ENCODE data around the gene DDIT4. TPM values are rescaled to one million over a fixed set of nuclear protein-coding genes. Genes with fewer than 3 reads are reported as not detected.
A peak's percentile ranks its signal among the peaks of the same experiment; 100 is the strongest.

The DDIT4 gene
- total RNA-seq, 1 donor from 2014 or later, result 191 TPM

GRCh38 chr10:72316748-72317435 is 43.2 kb downstream of the DDIT4 start:
- peak; percentile 85 for DNase-seq (ENCODE audit: low spot score)

- no peak for DNase-seq (ENCODE audit: low spot score)
These were observed 44.9 kb downstream of the DDIT4 start for GRCh38 chr10:72318418-72319262.

DNA sequence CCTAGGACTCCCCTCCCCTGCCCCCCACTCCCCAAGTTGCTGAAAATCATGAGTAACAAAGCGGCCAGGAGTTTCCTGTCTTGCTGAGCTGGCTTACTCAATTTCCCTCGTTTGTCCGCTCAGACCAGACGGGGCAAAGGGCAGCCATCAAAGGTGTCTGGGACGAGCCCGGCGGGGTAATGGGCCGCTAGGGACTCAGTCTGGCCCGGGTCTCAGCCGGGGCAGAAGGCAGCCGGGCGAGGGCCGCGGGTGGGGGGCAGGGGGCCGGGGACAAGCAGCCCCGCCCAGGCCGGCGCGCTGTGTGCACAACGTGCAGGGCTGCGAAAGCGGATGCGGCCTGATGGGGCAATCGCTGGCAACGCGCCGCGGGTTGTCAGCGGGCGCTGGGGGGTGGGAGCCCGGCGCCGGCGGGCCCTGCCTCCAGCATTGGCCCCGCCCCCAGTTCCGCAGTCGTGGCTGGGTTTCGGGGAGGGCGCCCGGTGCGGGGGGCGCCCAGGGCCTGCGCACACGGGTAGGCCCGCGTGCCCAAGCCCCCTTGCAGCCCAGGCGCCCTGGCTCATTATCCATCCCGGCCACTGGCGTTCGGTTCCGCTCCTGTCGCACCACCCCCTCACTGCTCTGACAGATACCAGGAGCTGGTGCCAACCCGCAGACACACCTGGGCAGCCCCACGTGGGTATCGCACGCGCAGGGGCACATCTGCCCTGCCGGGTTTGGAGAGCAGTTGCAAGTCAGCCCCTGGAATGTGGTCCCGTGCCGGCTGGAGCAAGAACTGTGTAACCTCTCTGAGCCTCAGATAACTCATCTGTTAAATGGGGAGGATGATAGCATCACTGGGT is 45.9 kb downstream of the DDIT4 start:
- peak; percentile 93 for DNase-seq (ENCODE audit: low spot score)

DNA sequence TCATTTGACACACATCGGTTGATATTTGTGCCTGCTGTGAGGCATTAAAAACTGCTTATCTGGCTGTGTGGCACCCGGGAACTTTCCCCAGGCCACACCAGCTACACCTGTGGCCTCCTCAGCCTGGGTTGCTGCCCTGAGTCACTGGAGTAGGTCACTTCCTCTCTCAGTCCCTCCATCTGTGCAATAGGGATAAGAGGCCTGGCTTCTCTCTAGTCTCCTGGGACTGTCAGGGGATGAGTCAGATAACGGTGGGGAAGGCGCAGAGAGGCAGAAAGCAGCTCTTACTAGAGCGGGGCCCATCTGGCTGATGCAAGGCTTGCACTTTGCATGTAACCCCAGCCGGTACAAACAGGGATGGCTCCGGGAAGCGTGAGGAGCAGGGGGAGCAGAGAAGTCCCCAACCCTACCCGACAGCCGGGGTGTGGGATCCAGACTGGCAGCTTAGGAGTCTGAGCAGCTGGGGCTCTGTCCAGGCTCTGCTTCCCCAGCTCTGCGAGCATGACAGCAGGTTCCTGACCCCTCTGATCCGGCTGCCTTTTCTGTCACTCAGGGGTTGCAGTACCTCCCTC is 47.0 kb downstream of the DDIT4 start:
- DNase-seq (ENCODE audit: low spot score), result peak; percentile 58

DNA sequence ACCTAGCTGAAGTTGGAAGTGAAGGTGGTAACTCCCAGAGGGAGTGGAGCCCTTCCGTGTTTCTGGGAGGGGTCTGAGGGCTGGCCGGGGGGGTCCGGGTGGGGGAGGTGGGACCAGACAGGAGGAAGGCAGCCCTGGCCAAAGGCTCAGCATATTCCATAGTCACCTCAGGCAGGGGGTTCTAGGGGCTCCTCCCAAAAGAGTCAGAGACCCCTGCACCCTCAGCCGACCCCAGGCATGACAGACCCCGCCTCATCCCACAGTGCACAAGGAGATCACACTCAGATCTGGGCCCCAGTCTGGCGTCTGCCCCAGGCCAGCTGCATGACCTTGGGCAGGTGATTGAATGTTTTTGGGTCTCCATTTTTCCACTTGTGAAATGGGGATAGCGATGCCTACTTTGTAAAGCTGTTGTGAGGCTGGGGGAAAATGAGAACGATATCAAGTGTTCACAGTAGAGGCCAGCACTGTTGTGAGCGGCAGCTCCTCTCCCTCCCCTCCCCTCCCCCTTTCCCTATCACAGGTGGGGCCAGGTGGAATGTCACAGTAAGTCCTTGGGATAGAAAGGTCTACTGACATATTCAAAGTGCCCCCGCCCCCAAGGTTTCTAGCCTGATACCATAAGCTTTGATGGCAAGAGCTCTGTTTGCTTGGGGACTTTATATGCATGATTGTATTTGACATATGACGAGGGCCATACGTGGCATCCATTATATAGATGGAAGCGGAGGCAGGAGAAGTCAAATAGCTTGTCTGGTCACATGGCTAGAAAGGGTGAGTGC is 47.7 kb downstream of the DDIT4 start:
- DNase-seq (ENCODE audit: low spot score), result no peak

- DNase-seq (ENCODE audit: low spot score), result no peak
These were observed 48.2 kb downstream of the DDIT4 start for GRCh38 chr10:72322030-72322279.

DNA sequence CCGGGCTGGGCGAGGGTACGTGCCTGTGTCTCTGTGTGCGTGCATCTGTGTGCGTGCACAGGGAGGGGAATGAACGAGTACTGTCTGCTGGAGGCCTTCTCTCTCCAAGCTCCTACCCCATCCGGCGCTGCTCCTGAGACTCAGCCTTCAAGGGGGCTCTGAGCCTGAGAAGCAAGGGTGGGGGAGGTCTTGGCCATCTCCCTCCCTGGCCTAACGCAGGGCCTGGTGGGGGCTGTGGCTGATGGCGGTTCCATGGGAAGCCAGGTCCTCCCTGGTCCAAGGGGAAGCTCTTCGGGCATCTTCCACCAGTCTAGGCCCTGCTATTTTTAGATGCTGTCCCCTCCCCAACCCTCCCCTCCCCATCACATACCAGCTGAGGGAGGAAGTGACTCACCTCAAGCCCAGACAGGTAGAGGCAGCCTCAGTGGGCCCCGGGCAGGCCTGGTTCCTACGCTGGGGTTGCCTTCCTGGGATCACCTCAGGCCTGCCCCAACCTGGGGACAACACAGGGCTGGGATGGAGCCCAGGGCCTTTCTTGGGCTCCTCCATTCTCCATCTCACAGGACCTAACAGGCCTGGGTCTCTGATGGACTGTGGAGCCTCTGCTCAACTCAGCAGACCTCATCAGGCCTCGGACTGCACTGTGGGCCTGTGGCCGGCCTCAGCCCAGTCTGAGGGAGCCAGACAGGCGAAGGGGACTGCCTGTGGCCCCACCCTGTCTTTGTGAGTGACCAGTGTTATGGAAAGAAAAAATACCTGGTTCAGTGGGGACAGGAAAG is 48.7 kb downstream of the DDIT4 start:
- no peak for DNase-seq (ENCODE audit: low spot score)

DNA sequence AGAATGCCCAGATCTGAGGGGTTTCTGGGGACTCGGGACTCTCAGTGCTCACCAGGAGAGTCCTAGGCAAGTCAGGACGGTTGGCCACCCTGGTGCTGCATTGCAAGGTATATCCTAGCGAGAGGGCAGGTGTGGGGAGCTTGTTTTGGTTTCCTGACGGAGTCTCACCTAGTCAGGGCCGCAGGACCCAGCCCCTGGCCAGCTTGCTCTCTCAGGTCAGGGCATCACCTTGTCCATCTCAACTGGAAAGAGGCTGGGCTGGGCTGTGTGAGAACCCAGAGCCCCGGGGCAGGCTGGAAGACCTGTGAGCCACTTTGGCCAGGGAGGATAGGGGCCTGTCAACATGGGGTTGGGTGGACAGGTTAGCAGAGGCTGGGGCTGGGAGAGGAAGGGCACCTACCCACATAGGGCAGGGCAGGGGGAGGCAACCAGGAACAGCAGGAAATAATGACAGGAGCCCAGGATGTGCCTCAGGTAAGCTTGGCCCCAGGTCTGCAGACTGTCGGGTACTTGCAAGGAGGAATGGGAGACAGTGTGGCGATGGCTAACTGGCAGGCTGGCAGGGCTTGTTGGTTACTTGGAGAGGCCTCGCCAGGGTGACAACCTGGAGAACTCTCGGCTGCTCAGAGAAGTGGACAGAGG is 49.5 kb downstream of the DDIT4 start:
- no peak for DNase-seq (ENCODE audit: low spot score)

GRCh38 chr10:72323771-72324191 is 50.1 kb downstream of the DDIT4 start:
- no peak for DNase-seq (ENCODE audit: low spot score)

Other genes with a start within 250 kb of the DDIT4 start
- 250 TPM for gene SPOCK2, start 185.4 kb upstream of the DDIT4 start, total RNA-seq
- gene ANAPC16, start 57.9 kb upstream of the DDIT4 start, total RNA-seq, result 128 TPM
- 27.5 TPM for gene ASCC1, start 57.6 kb upstream of the DDIT4 start, total RNA-seq
- 42.5 TPM for gene DNAJB12, start 81.0 kb downstream of the DDIT4 start, total RNA-seq

Measured in mucosa of gallbladder (tissue), 1 donor.